ENCODE data around the gene ZNF548. TPM values are rescaled to one million over a fixed set of nuclear protein-coding genes. Genes with fewer than 3 reads are reported as not detected.

Gene ZNF548
- total and polyA plus RNA-seq, 2 experiments from 2014 or later, result 1.9 to 9.8 TPM

DNA sequence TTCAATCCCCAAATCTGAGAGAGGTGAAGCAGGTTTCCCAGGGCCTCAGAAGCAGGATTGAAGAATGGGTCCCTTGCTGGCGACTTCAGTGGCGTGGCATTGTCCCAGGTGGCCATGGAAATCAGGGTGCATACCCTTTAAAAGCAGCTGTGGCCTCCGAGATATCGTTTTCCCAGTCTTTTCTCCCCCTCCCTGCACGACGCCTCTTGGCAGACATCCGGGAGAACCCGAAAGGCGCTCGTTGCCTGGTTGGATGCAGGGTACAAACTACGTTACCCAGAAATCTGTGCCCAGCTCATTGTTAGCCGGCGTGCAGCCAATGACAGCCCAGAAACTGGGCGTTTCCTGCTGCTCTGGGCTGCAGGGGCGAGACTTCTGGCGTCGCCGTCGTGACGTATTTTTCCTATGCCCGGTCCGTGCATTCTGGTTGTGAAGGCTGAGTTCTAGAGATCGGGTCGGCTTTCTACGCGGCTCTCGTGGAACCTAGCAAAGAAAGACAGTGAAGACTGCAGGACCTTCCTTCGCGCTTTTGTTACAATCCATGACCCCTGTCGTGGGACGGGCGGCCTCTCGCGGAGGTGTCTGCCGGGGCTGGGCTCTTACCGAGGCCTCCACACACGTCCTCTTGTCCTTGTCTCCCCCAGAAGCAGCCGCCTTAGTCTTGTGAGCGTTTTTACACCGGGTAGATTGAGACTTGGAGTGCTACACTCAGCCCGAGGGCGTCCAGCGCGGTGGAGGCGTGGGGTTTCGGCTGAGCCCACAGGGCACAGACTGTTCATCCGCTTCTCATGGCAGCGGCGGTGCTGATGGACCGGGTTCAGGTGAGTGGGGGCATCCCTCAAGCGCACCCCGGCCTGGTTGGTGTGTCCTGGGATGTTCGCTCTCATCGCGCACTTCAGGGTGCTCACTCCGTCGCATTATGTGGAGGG, 38.5 kb upstream of the ZNF548 start, which contains the start of gene ZNF304:
TSS of gene ZNF304 (plus strand) at position 395 of the 929 bp plus-strand sequence. CDS start at position 789, 394 bp downstream.
- no peaks in the 10 kb centered on the region; the same call in 1 of the 2 replicates for H3K36me3 ChIP-seq (ENCODE audit: insufficient read depth)
- no peaks in the 10 kb centered on the region; the same call in 2 of the 3 replicates for H3K9me3 Mint-ChIP-seq
- no peaks in the 10 kb centered on the region for H3F3A ChIP-seq (replicated peaks; ENCODE audit: low read depth)
- peak within 1 kb of the TSS; percentile 98 for H3K4me2 ChIP-seq
- H3K79me2 ChIP-seq (replicated peaks; ENCODE audit: insufficient read depth), result peaks cover 28% of the 10 kb centered on the region
- peaks cover 13% of the 10 kb centered on the region for H3K4me1 ChIP-seq (ENCODE audit: insufficient read depth)
- peak within 1 kb of the TSS; percentile 97 for H3K27ac Mint-ChIP-seq
- H3K36me3 Mint-ChIP-seq (ENCODE audit: low read depth), result peaks cover 23% of the 10 kb centered on the region
- ATAC-seq (peak; percentile 100), DNase-seq (ENCODE audit: low spot score) (peak; percentile 98)
- no peak within 1 kb of the TSS for H3K27ac ChIP-seq (ENCODE audit: low read depth)
- H4K20me1 ChIP-seq (replicated peaks; ENCODE audit: insufficient read depth), result 0 out of 2 replicates have a peak, but pooled peaks cover 2% of the 10 kb centered on the region
- H3K4me1 Mint-ChIP-seq, result peaks cover 13% of the 10 kb centered on the region
- TF ChIP-seq CREB1 (CRISPR knock-in tag; IDR thresholded peaks at IDR 0.05; ENCODE audit: low read depth) (peak; percentile 95), REST (IDR thresholded peaks at IDR 0.05; ENCODE audit: unreplicated experiment) (no peak), POLR2AphosphoS5 (IDR thresholded peaks at IDR 0.05; ENCODE audit: low read depth) (peak; percentile 69)
- TF ChIP-seq, protein P1, sequence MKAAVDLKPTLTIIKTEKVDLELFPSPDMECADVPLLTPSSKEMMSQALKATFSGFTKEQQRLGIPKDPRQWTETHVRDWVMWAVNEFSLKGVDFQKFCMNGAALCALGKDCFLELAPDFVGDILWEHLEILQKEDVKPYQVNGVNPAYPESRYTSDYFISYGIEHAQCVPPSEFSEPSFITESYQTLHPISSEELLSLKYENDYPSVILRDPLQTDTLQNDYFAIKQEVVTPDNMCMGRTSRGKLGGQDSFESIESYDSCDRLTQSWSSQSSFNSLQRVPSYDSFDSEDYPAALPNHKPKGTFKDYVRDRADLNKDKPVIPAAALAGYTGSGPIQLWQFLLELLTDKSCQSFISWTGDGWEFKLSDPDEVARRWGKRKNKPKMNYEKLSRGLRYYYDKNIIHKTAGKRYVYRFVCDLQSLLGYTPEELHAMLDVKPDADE (IDR thresholded peaks at IDR 0.05), result peak; percentile 90
- H3K9me2 ChIP-seq (ENCODE audit: insufficient read depth), result no peaks in the 10 kb centered on the region
- peak within 1 kb of the TSS; percentile 98 for H3K4me3 ChIP-seq
- peaks cover 16% of the 10 kb centered on the region for H3K27me3 Mint-ChIP-seq (ENCODE audit: insufficient read depth, low read depth, poor library complexity)
- H3K4me3 Mint-ChIP-seq, result peak within 1 kb of the TSS; percentile 99
- no peaks in the 10 kb centered on the region for H3K27me3 ChIP-seq (ENCODE audit: insufficient read depth)
- peak within 1 kb of the TSS; percentile 96 for H2AFZ ChIP-seq

GRCh38 chr19:57351867-57352266, 37.8 kb upstream of the ZNF548 start:
- Mint-ChIP-seq H3K27me3 (ENCODE audit: insufficient read depth, low read depth, poor library complexity) (peaks cover 13% of the 10 kb centered on the region), H3K4me3 (peak overlapping the region; percentile 99), H3K9me3 (no peaks in the 10 kb centered on the region; the same call in 2 of the 3 replicates), H3K36me3 (ENCODE audit: low read depth) (peaks cover 30% of the 10 kb centered on the region), H3K4me1 (peaks cover 13% of the 10 kb centered on the region), H3K27ac (peak overlapping the region; percentile 95)
- Histone ChIP-seq H3K36me3 (ENCODE audit: insufficient read depth) (no peaks in the 10 kb centered on the region; the same call in 1 of the 2 replicates), H3K4me2 (peak overlapping the region; percentile 98), H3K4me1 (ENCODE audit: insufficient read depth) (peaks cover 13% of the 10 kb centered on the region), H3K4me3 (peak overlapping the region; percentile 98), H3F3A (replicated peaks; ENCODE audit: low read depth) (no peaks in the 10 kb centered on the region), H4K20me1 (replicated peaks; ENCODE audit: insufficient read depth) (0 out of 2 replicates have a peak, but pooled peaks cover 2% of the 10 kb centered on the region), H3K9me2 (ENCODE audit: insufficient read depth) (no peaks in the 10 kb centered on the region), H2AFZ (peak overlapping the region; percentile 78; the same call in 1 of the 2 replicates), H3K79me2 (replicated peaks; ENCODE audit: insufficient read depth) (peaks cover 28% of the 10 kb centered on the region), H3K27ac (ENCODE audit: low read depth) (no peak overlapping the region), H3K27me3 (ENCODE audit: insufficient read depth) (no peaks in the 10 kb centered on the region)
- ATAC-seq, result peak; percentile 8
- peak; percentile 19 for DNase-seq (ENCODE audit: low spot score)
- TF ChIP-seq POLR2AphosphoS5 (IDR thresholded peaks at IDR 0.05; ENCODE audit: low read depth), result no peak
- no peak for TF ChIP-seq REST (IDR thresholded peaks at IDR 0.05; ENCODE audit: unreplicated experiment)
- no peak for TF ChIP-seq JUNB (IDR thresholded peaks at IDR 0.05; ENCODE audit: unreplicated experiment)
- TF ChIP-seq, protein P1 (IDR thresholded peaks at IDR 0.05), result no peak
- no peak for TF ChIP-seq NANOG (IDR thresholded peaks at IDR 0.05; ENCODE audit: borderline replicate concordance)
- no peak for TF ChIP-seq EZH2 (IDR thresholded peaks at IDR 0.05; ENCODE audit: low read depth, unreplicated experiment)
- TF ChIP-seq CREB1 (CRISPR knock-in tag; IDR thresholded peaks at IDR 0.05; ENCODE audit: low read depth), result no peak
- no peak for TF ChIP-seq STAT1 (IDR thresholded peaks at IDR 0.05; ENCODE audit: unreplicated experiment)
- TF ChIP-seq ZNF331 (CRISPR knock-in tag; IDR thresholded peaks at IDR 0.05; ENCODE audit: low read depth), result no peak
- no peak for TF ChIP-seq ZNF114 (CRISPR knock-in tag; IDR thresholded peaks at IDR 0.05)

Measured in GM23338 (cell line).